ENCODE results near the gene CTNND1. TPM values are rescaled to one million over a fixed set of nuclear protein-coding genes. Genes with fewer than 3 reads are reported as not detected.

CTNND1 gene
- total and polyA plus RNA-seq, 9 of the 15 experiments (the other 6 are each of a cell fraction or from before 2014, with no cell fraction given), result 11.1 to 74.0 (median 43.3) TPM

GRCh38 chr11:57792060-57792541 is 30.5 kb downstream of the CTNND1 start (continued):
- TF ChIP-seq CGGBP1 (CRISPR knock-in tag; IDR thresholded peaks at IDR 0.05), result no peak
- no peak for TF ChIP-seq USF1 (CRISPR knock-in tag; IDR thresholded peaks at IDR 0.05)
- no peak for TF ChIP-seq U2AF2 (optimal IDR thresholded peaks at IDR 0.05; ENCODE audit: low read depth, low read length)
- TF ChIP-seq, protein P1, sequence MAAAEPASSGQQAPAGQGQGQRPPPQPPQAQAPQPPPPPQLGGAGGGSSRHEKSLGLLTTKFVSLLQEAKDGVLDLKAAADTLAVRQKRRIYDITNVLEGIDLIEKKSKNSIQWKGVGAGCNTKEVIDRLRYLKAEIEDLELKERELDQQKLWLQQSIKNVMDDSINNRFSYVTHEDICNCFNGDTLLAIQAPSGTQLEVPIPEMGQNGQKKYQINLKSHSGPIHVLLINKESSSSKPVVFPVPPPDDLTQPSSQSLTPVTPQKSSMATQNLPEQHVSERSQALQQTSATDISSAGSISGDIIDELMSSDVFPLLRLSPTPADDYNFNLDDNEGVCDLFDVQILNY (CRISPR knock-in tag; IDR thresholded peaks at IDR 0.05), result no peak
- TF ChIP-seq WHSC1 (IDR thresholded peaks at IDR 0.05; ENCODE audit: low read length), result no peak
- no peak for TF ChIP-seq ASH1L (IDR thresholded peaks at IDR 0.05; ENCODE audit: borderline replicate concordance, low read depth, partially characterized antibody)
- no peak for TF ChIP-seq ETS1 (conservative IDR thresholded peaks at IDR 0.05; ENCODE audit: control insufficient read depth, low read depth, low read length)
- no peak for TF ChIP-seq POLR2G (IDR thresholded peaks at IDR 0.05; ENCODE audit: low read depth, low read length)
- TF ChIP-seq ERF (CRISPR knock-in tag; IDR thresholded peaks at IDR 0.05), result no peak
- no peak for TF ChIP-seq POLR2A (conservative IDR thresholded peaks at IDR 0.05)
- no peak for TF ChIP-seq ZFPM2 (CRISPR knock-in tag; IDR thresholded peaks at IDR 0.05)
- no peak for TF ChIP-seq FOXJ2 (tag; IDR thresholded peaks at IDR 0.05)
- TF ChIP-seq ZNF830 (CRISPR knock-in tag; IDR thresholded peaks at IDR 0.05), result peak; percentile 38; the same call in 1 of the 2 replicates
- TF ChIP-seq ZNF3 (CRISPR knock-in tag; IDR thresholded peaks at IDR 0.05), result no peak
- TF ChIP-seq MEF2D (tag; conservative IDR thresholded peaks at IDR 0.05; ENCODE audit: low read depth), result no peak
- TF ChIP-seq ZNF274 (IDR thresholded peaks at IDR 0.05; ENCODE audit: borderline replicate concordance, low read depth, low read length), result no peak
- TF ChIP-seq SRSF9 (IDR thresholded peaks at IDR 0.05; ENCODE audit: borderline replicate concordance, low read depth, low read length), result no peak
- TF ChIP-seq ZNF644 (tag; IDR thresholded peaks at IDR 0.05; ENCODE audit: low read depth), result no peak
- no peak for TF ChIP-seq LCOR (CRISPR knock-in tag; IDR thresholded peaks at IDR 0.05)
- no peak for TF ChIP-seq HEY1 (CRISPR knock-in tag; IDR thresholded peaks at IDR 0.05; ENCODE audit: borderline replicate concordance)
- no peak for TF ChIP-seq ZNF12 (CRISPR knock-in tag; IDR thresholded peaks at IDR 0.05)
- no peak for TF ChIP-seq TAL1 (IDR thresholded peaks at IDR 0.05)
- TF ChIP-seq GABPA (tag; conservative IDR thresholded peaks at IDR 0.05; ENCODE audit: low read depth), result no peak
- TF ChIP-seq PHF21A (IDR thresholded peaks at IDR 0.05; ENCODE audit: borderline replicate concordance, low read depth), result no peak
- 0 out of 2 replicates have a peak, but pooled peaks have one; percentile 10 for TF ChIP-seq CAMTA2 (CRISPR knock-in tag; conservative IDR thresholded peaks at IDR 0.05)
- TF ChIP-seq MAFF (IDR thresholded peaks at IDR 0.05; ENCODE audit: low read length), result no peak
- no peak for TF ChIP-seq RUNX1 (IDR thresholded peaks at IDR 0.05; ENCODE audit: low read depth)

Data from K562 (cell line).